ENCODE data around the gene RPS6KA5. TPM values are rescaled to one million over a fixed set of nuclear protein-coding genes. Genes with fewer than 3 reads are reported as not detected.

RPS6KA5 gene
- total RNA-seq, 1 experiment from 2014 or later = 2.2 TPM

DNA sequence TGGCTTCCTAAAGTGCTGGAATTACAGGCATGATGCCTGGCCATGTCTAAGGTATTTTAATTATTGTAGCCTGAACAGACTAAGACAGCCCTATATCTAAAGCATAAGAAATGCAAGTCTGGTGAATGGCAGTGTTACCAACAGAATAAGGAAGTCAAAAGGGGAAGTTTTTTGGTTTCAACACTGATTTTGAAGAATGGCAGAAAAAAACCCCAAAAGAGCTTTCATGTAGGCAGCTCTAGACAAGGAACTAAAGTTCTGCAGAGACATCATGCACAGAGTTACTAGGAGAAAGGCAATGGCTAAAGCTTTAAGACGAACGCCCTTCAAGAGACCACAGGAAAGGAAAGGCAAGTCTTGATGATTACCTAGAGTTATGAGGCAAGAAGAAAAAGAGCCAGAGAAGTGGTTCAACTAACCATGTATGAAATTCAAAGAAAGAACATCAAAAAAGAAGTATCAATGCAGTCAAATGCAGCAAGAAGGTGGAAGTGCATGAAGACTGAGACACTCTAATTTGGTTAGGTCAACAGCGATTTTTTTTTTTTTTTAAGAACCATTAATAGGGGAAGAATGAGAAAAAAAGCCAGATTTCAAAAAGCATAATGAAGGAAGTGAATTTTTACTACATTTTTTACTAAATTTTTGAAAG lies 50.8 kb downstream of the RPS6KA5 start:
- POLR2A ChIA-PET = interaction anchor here (0.6 to 1.5 kb wide), 3 partner anchors 20 to 140 kb away, joined by 3 read pairs; no protein-coding TSS in a partner anchor
- intact Hi-C loops (cut with micrococcal nuclease) = no loop called here

DNA sequence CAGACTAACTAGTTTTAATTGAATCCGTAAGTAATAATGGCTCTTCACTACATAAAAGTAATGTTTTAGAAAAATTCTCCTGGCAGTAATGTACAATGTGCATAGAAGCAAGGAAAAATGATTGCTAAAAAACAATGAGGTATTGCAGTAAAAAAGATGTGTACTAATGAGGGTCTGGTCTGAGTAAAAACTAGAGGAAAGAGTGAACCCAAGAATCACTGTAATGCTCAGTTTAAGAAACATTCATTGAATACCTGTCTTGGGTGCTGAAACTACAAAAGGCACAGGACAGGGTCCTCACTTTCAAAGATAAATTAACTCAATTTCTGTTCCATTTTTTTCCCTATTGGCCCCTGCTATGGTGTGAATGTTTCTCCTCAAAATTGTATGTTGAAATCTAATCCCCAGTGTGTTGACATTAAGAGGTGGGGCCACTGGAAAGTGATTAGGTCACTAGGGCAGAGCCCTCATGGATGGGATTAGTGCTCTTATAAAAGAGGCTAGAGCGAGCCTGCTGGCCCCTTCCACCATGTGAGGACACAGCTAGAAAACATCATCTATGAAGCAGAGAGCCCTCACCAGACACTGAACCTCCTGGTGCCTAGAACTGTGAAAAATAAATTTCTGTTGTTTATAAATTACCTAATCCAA lies 51.6 kb downstream of the RPS6KA5 start:
- Mint-ChIP-seq H3K27ac (ENCODE audit: low read depth, unreplicated experiment) (no peak overlapping the region), H3K36me3 (ENCODE audit: insufficient read depth, unreplicated experiment) (no peaks in the 10 kb centered on the region), H3K4me1 (ENCODE audit: insufficient read depth, unreplicated experiment) (peaks cover 7% of the 10 kb centered on the region), H3K27me3 (ENCODE audit: insufficient read depth, unreplicated experiment) (no peaks in the 10 kb centered on the region), H3K4me3 (ENCODE audit: unreplicated experiment) (no peak overlapping the region), H3K9me3 (ENCODE audit: unreplicated experiment) (no peaks in the 10 kb centered on the region)
- TF ChIP-seq, protein P1, sequence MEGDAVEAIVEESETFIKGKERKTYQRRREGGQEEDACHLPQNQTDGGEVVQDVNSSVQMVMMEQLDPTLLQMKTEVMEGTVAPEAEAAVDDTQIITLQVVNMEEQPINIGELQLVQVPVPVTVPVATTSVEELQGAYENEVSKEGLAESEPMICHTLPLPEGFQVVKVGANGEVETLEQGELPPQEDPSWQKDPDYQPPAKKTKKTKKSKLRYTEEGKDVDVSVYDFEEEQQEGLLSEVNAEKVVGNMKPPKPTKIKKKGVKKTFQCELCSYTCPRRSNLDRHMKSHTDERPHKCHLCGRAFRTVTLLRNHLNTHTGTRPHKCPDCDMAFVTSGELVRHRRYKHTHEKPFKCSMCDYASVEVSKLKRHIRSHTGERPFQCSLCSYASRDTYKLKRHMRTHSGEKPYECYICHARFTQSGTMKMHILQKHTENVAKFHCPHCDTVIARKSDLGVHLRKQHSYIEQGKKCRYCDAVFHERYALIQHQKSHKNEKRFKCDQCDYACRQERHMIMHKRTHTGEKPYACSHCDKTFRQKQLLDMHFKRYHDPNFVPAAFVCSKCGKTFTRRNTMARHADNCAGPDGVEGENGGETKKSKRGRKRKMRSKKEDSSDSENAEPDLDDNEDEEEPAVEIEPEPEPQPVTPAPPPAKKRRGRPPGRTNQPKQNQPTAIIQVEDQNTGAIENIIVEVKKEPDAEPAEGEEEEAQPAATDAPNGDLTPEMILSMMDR (IDR thresholded peaks at IDR 0.05; ENCODE audit: unreplicated experiment) = no peak
- intact Hi-C loops (cut with micrococcal nuclease) = no loop called here
- no TSS peak for BruUV-seq (replicated peaks)
- peak; percentile 32 for DNase-seq (ENCODE audit: unreplicated experiment)
- ChIA-PET CTCF (interaction anchor here (0.5 to 2.0 kb wide), 3 partner anchors 19 to 1746 kb away, joined by 3 to 8 read pairs (median 3); no protein-coding TSS in a partner anchor), POLR2A (interaction anchor here (0.6 to 1.5 kb wide), 3 partner anchors 21 to 140 kb away, joined by 3 read pairs; no protein-coding TSS in a partner anchor)

More for the DNA sequence above, 50.8 kb downstream of the RPS6KA5 start:
- no TSS peak for BruUV-seq (replicated peaks)
- Mint-ChIP-seq H3K4me1 (ENCODE audit: insufficient read depth, unreplicated experiment) (peaks cover 7% of the 10 kb centered on the region), H3K9me3 (ENCODE audit: unreplicated experiment) (no peaks in the 10 kb centered on the region), H3K4me3 (ENCODE audit: unreplicated experiment) (no peak overlapping the region), H3K27ac (ENCODE audit: low read depth, unreplicated experiment) (no peak overlapping the region), H3K27me3 (ENCODE audit: insufficient read depth, unreplicated experiment) (no peaks in the 10 kb centered on the region), H3K36me3 (ENCODE audit: insufficient read depth, unreplicated experiment) (no peaks in the 10 kb centered on the region)
- no peak for DNase-seq (ENCODE audit: unreplicated experiment)
- TF ChIP-seq, protein P1 (IDR thresholded peaks at IDR 0.05; ENCODE audit: unreplicated experiment) = no peak
- CTCF ChIA-PET = interaction anchor here (0.6 kb wide), 1 partner anchor 56 kb away, joined by 3 read pairs; no protein-coding TSS in a partner anchor

DNA sequence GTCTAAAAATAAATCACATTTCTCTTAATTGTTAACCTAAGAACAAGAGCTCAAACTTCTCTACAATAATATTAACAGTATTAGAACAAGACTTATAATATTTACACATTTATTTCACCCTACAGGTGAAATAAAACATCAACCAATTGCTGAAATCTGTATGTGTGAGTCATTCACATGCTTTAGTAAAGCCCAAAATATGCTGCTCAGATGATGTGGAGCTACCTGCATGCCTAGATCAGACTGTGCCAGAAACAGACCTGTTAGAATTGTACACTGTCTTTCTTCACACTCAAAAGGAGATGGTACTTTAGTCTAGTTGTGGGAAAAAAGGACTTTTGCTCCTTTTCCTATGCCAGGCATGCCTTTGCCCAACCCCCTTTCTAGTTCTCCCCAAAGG lies 54.7 kb downstream of the RPS6KA5 start:
- CTCF ChIA-PET = interaction anchor here (0.8 kb wide), 1 partner anchor 171 kb away, joined by 3 read pairs; no protein-coding TSS in a partner anchor
- Mint-ChIP-seq H3K27ac (ENCODE audit: low read depth, unreplicated experiment) (peak overlapping the region; percentile 57), H3K9me3 (ENCODE audit: unreplicated experiment) (no peaks in the 10 kb centered on the region), H3K36me3 (ENCODE audit: insufficient read depth, unreplicated experiment) (no peaks in the 10 kb centered on the region), H3K27me3 (ENCODE audit: insufficient read depth, unreplicated experiment) (no peaks in the 10 kb centered on the region), H3K4me3 (ENCODE audit: unreplicated experiment) (no peak overlapping the region), H3K4me1 (ENCODE audit: insufficient read depth, unreplicated experiment) (peaks cover 7% of the 10 kb centered on the region)
- intact Hi-C loops (cut with micrococcal nuclease) = no loop called here
- POLR2A ChIA-PET = interaction anchor here (0.6 to 1.5 kb wide), 6 partner anchors 12 to 96 kb away, joined by 3 to 6 read pairs (median 4); partner anchors contain the start of gene RPS6KA5
- TF ChIP-seq, protein P1 (IDR thresholded peaks at IDR 0.05; ENCODE audit: unreplicated experiment) = no peak
- DNase-seq (ENCODE audit: unreplicated experiment) = peak; percentile 38
- BruUV-seq (replicated peaks) = no TSS peak

DNA sequence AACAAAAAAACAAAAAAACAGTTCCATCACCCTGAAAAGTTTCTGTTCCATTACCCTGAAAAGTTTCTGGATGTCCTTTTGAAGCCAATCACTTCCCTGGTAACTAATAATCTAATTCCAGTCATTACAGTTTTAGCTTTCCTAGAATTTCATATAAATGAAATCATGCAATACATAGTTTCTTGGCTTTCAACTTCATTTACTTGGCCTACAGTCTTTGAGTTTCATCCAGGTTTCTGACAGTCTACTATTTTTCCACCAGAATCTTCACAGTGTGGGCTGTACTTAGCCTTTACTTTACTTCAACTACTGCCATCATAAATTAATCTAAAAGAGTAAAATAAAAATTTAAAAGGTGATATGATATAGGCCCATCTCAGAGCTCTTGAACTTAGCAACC lies 55.5 kb downstream of the RPS6KA5 start:
- CTCF ChIA-PET = interaction anchor here (0.6 kb wide), 1 partner anchor 75 kb away, joined by 3 read pairs; no protein-coding TSS in a partner anchor
- Mint-ChIP-seq H3K27me3 (ENCODE audit: insufficient read depth, unreplicated experiment) (no peaks in the 10 kb centered on the region), H3K36me3 (ENCODE audit: insufficient read depth, unreplicated experiment) (no peaks in the 10 kb centered on the region), H3K9me3 (ENCODE audit: unreplicated experiment) (no peaks in the 10 kb centered on the region), H3K4me1 (ENCODE audit: insufficient read depth, unreplicated experiment) (peaks cover 7% of the 10 kb centered on the region), H3K4me3 (ENCODE audit: unreplicated experiment) (no peak overlapping the region), H3K27ac (ENCODE audit: low read depth, unreplicated experiment) (no peak overlapping the region)
- intact Hi-C loops (cut with micrococcal nuclease) = no loop called here
- TF ChIP-seq, protein P1 (IDR thresholded peaks at IDR 0.05; ENCODE audit: unreplicated experiment) = no peak
- no TSS peak for BruUV-seq (replicated peaks)
- no peak for DNase-seq (ENCODE audit: unreplicated experiment)
- POLR2A ChIA-PET = interaction anchor here (0.6 to 0.8 kb wide), 4 partner anchors 11 to 36 kb away, joined by 3 to 4 read pairs (median 3); no protein-coding TSS in a partner anchor

All from MCF 10A (cell line).